AG08396 (cell line): ENCODE measurements around the gene NR2F1-AS1.

Source experiments
- DNase-seq: peaks from one replicate; pipeline ENCODE4 v3.0.0; 2012; ENCODE audit warnings: low spot score, mixed read lengths

Gene NR2F1-AS1

GRCh38 chr5:93580927-93581445 is at the start of gene NR2F1-AS1:
TSS of gene NR2F1-AS1 (minus strand) at chr5:93581219.
- DNase-seq: no peak

- no peak for DNase-seq
These were observed 45.8 kb upstream of the NR2F1-AS1 start for GRCh38 chr5:93626801-93627200.

GRCh38 chr5:93623153-93623552 is 42.1 kb upstream of the NR2F1-AS1 start:
- DNase-seq: no peak

- DNase-seq: peak; percentile 77
These were observed 41.3 kb upstream of the NR2F1-AS1 start for GRCh38 chr5:93622240-93622885.

GRCh38 chr5:93621327-93621798 is 40.3 kb upstream of the NR2F1-AS1 start:
- DNase-seq: peak; percentile 85

GRCh38 chr5:93620487-93621326 is 39.7 kb upstream of the NR2F1-AS1 start:
- peak; percentile 83 for DNase-seq

- DNase-seq: no peak
These were observed 35.6 kb upstream of the NR2F1-AS1 start for GRCh38 chr5:93616538-93617174.

- DNase-seq: no peak
These were observed 31.8 kb upstream of the NR2F1-AS1 start for GRCh38 chr5:93612855-93613243.

- DNase-seq: peak; percentile 56
These were observed 31.2 kb upstream of the NR2F1-AS1 start for GRCh38 chr5:93611976-93612854.

- DNase-seq: no peak
These were observed 30.4 kb upstream of the NR2F1-AS1 start for GRCh38 chr5:93611273-93611975.

- no peak for DNase-seq
These were observed 29.7 kb upstream of the NR2F1-AS1 start for GRCh38 chr5:93610581-93611272.

GRCh38 chr5:93609762-93610161 is 28.7 kb upstream of the NR2F1-AS1 start:
- DNase-seq: no peak

- DNase-seq: no peak
These were observed 27.8 kb upstream of the NR2F1-AS1 start for GRCh38 chr5:93608855-93609254.

GRCh38 chr5:93607367-93608258 is 26.6 kb upstream of the NR2F1-AS1 start:
- DNase-seq: peak; percentile 80

- no peak for DNase-seq
These were observed 25.3 kb upstream of the NR2F1-AS1 start for GRCh38 chr5:93606382-93606752.

GRCh38 chr5:93604644-93605515 is 23.9 kb upstream of the NR2F1-AS1 start:
- DNase-seq: no peak

- DNase-seq: peak; percentile 46
These were observed 23.0 kb upstream of the NR2F1-AS1 start for GRCh38 chr5:93603793-93604643.
